IMR-90 (cell line): ENCODE measurements around the gene DNAH3. TPM values are rescaled to one million over a fixed set of nuclear protein-coding genes. Genes with fewer than 3 reads are reported as not detected.
"Not testable (repeated sequence)": the region's sequence is repeated elsewhere in the genome, so short reads cannot be mapped to it uniquely, and the experiment has no call there.

Source experiments
- ATAC-seq: fragments of 200-7000 bp; cut with Tn5 transposase; 2 replicates; pipeline ENCODE4 v1.9.1; 2020; ENCODE audit warnings: low read depth, mild to moderate bottlenecking, moderate library complexity
- BruUV-seq: library from RNA; stranded (reverse); fragments of 400-500 nt; replicated peaks from 2 replicates; lab custom pipeline; 2021; lab: Mats Ljungman, UMichigan
- CTCF ChIA-PET: fragments of 300-600 bp; formaldehyde crosslinking; extraction: SDS; loops from one replicate; lab custom pipeline; 2021; ENCODE audit warnings: antibody characterized with exemption; lab: Yijun Ruan, JAX
- POLR2A ChIA-PET: fragments of 300-600 bp; sonication (Branson Sonifier 250); formaldehyde crosslinking; loops from one replicate; lab custom pipeline; 2022; ENCODE audit warnings: antibody characterized with exemption; ENCODE audit not compliant: unreplicated experiment; lab: Charles Lee
- DNase-seq: peaks from one replicate; pipeline ENCODE4 v3.0.0; 2013
- H2AFZ ChIP-seq: replicated peaks from 2 replicates; pipeline ENCODE3; 2013; ENCODE audit warnings: low read length, mild to moderate bottlenecking; ENCODE audit not compliant: poor library complexity
- H2AK5ac ChIP-seq: 2 replicates; pipeline ENCODE4 v1.6.1; 2013; ENCODE audit warnings: low read depth, low read length, inconsistent platforms
- H2AK9ac ChIP-seq: replicated peaks from 2 replicates; pipeline ENCODE3; 2013; ENCODE audit warnings: mild to moderate bottlenecking, low read depth, low read length, moderate library complexity; ENCODE audit not compliant: poor library complexity
- H2BK120ac ChIP-seq: 2 replicates; pipeline ENCODE4 v1.6.1; 2013; ENCODE audit warnings: low read depth, low read length, inconsistent platforms
- H2BK15ac ChIP-seq: 3 replicates; pipeline ENCODE4 v1.6.1; 2013; ENCODE audit warnings: low read depth, low read length, inconsistent platforms
- H2BK20ac ChIP-seq: 2 replicates; pipeline ENCODE4 v1.6.1; 2013; ENCODE audit warnings: low read depth, mild to moderate bottlenecking, inconsistent platforms, low read length, moderate library complexity
- H2BK5ac ChIP-seq: 2 replicates; pipeline ENCODE4 v1.6.1; 2013; ENCODE audit warnings: mild to moderate bottlenecking, low read depth, low read length, inconsistent platforms; ENCODE audit not compliant: poor library complexity, severe bottlenecking
- H3K14ac ChIP-seq: replicated peaks from 2 replicates; pipeline ENCODE4 v1.6.1; 2013; ENCODE audit warnings: low read depth, low read length, inconsistent platforms
- H3K18ac ChIP-seq: 2 replicates; pipeline ENCODE4 v1.6.1; 2013; ENCODE audit warnings: low read depth, low read length, control low read depth
- H3K23ac ChIP-seq: 2 replicates; pipeline ENCODE4 v1.6.1; 2013; ENCODE audit warnings: low read depth, low read length, inconsistent platforms
- H3K27ac ChIP-seq: 2 replicates; pipeline ENCODE4 v1.5.1; 2013; ENCODE audit warnings: mild to moderate bottlenecking, control low read depth, low read length; ENCODE audit not compliant: insufficient read depth
- H3K27me3 ChIP-seq: 2 replicates; pipeline ENCODE4 v1.6.1; 2013; ENCODE audit warnings: low read length; ENCODE audit not compliant: control insufficient read depth, insufficient read depth
- H3K36me3 ChIP-seq: 2 replicates; pipeline ENCODE4 v1.6.1; 2013; ENCODE audit warnings: low read length, mixed read lengths; ENCODE audit not compliant: control insufficient read depth, insufficient read depth
- H3K4ac ChIP-seq: 2 replicates; pipeline ENCODE4 v1.6.1; 2013; ENCODE audit warnings: low read depth, low read length, inconsistent platforms
- H3K4me1 ChIP-seq: 2 replicates; pipeline ENCODE4 v1.6.1; 2013; ENCODE audit warnings: low read length, mixed read lengths; ENCODE audit not compliant: control insufficient read depth, insufficient read depth
- H3K4me2 ChIP-seq: 2 replicates; pipeline ENCODE4 v1.6.1; 2013; ENCODE audit warnings: low read depth, mild to moderate bottlenecking, control low read depth, low read length, moderate library complexity
- H3K4me3 ChIP-seq: 2 replicates; pipeline ENCODE4 v1.5.1; 2013; ENCODE audit warnings: low read depth, mild to moderate bottlenecking, control low read depth, low read length, moderate library complexity; ENCODE audit not compliant: insufficient read depth
- H3K56ac ChIP-seq: 2 replicates; pipeline ENCODE4 v1.6.1; 2013; ENCODE audit warnings: low read length, inconsistent platforms; ENCODE audit not compliant: insufficient read depth; ENCODE audit errors: extremely low read depth
- H3K79me1 ChIP-seq, 2 experiments: 2 replicates each; pipeline ENCODE4 v1.6.1; 2013; ENCODE audit warnings: low read length in 2 of 2, inconsistent platforms in 1 of 2, low read depth in 1 of 2
- H3K9ac ChIP-seq: 2 replicates; pipeline ENCODE4 v1.6.1; 2013; ENCODE audit warnings: low read depth, low read length, control low read depth
- H3K9me1 ChIP-seq: 2 replicates; pipeline ENCODE4 v1.6.1; 2013; ENCODE audit warnings: low read length, inconsistent platforms; ENCODE audit not compliant: insufficient read depth
- H3K9me3 ChIP-seq: 2 replicates; pipeline ENCODE4 v1.6.1; 2013; ENCODE audit warnings: low read length; ENCODE audit not compliant: control insufficient read depth, insufficient read depth
- H4K20me1 ChIP-seq: 2 replicates; pipeline ENCODE4 v1.6.1; 2013; ENCODE audit warnings: low read length, inconsistent platforms; ENCODE audit not compliant: insufficient read depth
- H4K5ac ChIP-seq: 2 replicates; pipeline ENCODE4 v1.6.1; 2013; ENCODE audit warnings: mild to moderate bottlenecking, low read depth, low read length, control low read depth
- H4K8ac ChIP-seq, 2 experiments: 2 replicates each; pipeline ENCODE4 v1.6.1; 2013; ENCODE audit warnings: low read depth in 2 of 2, low read length in 2 of 2, control low read depth in 1 of 2, inconsistent platforms in 1 of 2
- H4K91ac ChIP-seq: 2 replicates; pipeline ENCODE4 v1.6.1; 2013; ENCODE audit warnings: low read depth, low read length, inconsistent platforms; ENCODE audit not compliant: insufficient read depth
- CHD1 ChIP-seq: IDR thresholded peaks from 2 replicates; pipeline ENCODE4 v1.6.1; 2012; ENCODE audit warnings: low read depth, low read length, improper control_type of control experiment
- ELK1 ChIP-seq: fragments of 150-350 bp; IDR thresholded peaks from 2 replicates; pipeline ENCODE4 v1.6.1; 2016; ENCODE audit warnings: low read depth, mild to moderate bottlenecking, low read length, moderate library complexity, borderline replicate concordance
- MAFK ChIP-seq: IDR thresholded peaks from 2 replicates; pipeline ENCODE4 v1.6.1; 2012; ENCODE audit warnings: low read depth, low read length, improper control_type of control experiment
- MXI1 ChIP-seq: IDR thresholded peaks from 2 replicates; pipeline ENCODE4 v1.6.1; 2012; ENCODE audit warnings: low read depth, mild to moderate bottlenecking, low read length, moderate library complexity, borderline replicate concordance
- RCOR1 ChIP-seq: IDR thresholded peaks from 2 replicates; pipeline ENCODE4 v1.6.1; 2012; ENCODE audit warnings: mild to moderate bottlenecking, low read length, improper control_type of control experiment; ENCODE audit not compliant: insufficient replicate concordance
- RFX5 ChIP-seq: IDR thresholded peaks from 2 replicates; pipeline ENCODE4 v1.8.0; 2012; ENCODE audit warnings: low read depth, mild to moderate bottlenecking, low read length, moderate library complexity
- WGBS, 2 experiments: methylation state at CpG; one replicate each; pipeline versions ENCODE4 v1.1.5 to v1.1.7; 2013; ENCODE audit warnings: missing lambda C conversion rate in 2 of 2; ENCODE audit not compliant: insufficient read length in 1 of 2; ENCODE audit errors: extremely low coverage in 2 of 2; 5-methylcytosine and 5-hydroxymethylcytosine counted together
- dilution Hi-C: fragments of 300-500 bp; cut with HindIII; formaldehyde crosslinking; loops from one replicate; pipeline ENCODE4 v1.14.3; 2018; ENCODE audit warnings: low sequenced_read_pairs; ENCODE audit not compliant: unreplicated experiment
- in situ Hi-C: fragments of 300-500 bp; cut with MboI; formaldehyde crosslinking; loops from 3 replicates; pipeline ENCODE4 v1.14.3; 2019; ENCODE audit warnings: low sequenced_read_pairs, inconsistent platforms, mixed read lengths
- intact Hi-C: fragments of 100-400 bp; cut with micrococcal nuclease; formaldehyde crosslinking; loops from 2 replicates; pipeline ENCODE4 v1.10.0; 2022
- polyA plus RNA-seq, 3 experiments: library from polyadenylated mRNA; depleted of rRNA; stranded (reverse); fragments of >200 nt; gene quantifications; 2 replicates each; pipeline ENCODE4 v1.2.3, GENCODE V29; 2012; ENCODE audit warnings: low replicate concordance in 1 of 3
- total RNA-seq: library from RNA; depleted of rRNA; stranded (reverse); fragments of >200 nt; gene quantifications from 2 replicates; pipeline ENCODE4 v1.2.3, GENCODE V29; 2012

DNAH3 gene
- total and polyA plus RNA-seq, 2 of the 4 experiments (the other 2 are of a cell fraction) = not detected

DNA sequence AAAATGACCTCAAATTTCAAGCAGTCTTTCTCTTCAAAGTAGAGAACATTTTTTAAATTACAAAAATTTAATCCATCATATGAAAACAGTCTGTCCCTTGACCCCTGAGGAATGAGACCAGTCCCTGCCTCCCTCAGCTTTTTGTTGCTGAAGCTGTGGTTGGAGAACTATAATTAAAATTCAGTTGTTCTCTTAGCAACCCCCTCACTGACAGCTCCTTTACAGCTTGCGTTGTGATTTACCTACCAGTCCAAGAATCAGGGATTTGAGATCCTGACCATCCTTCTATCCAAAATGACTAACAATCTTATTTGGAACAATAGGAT lies 220.3 kb downstream of the DNAH3 start:
- ATAC-seq (no peak), DNase-seq (no peak)
- H2BK120ac ChIP-seq = no peak overlapping the region
- H4K8ac ChIP-seq = no peak overlapping the region
- H3K9me3 ChIP-seq = no peaks in the 10 kb centered on the region
- no peaks in the 10 kb centered on the region for H4K20me1 ChIP-seq
- in situ Hi-C loops = no loop called here
- H3K14ac ChIP-seq = no peak overlapping the region
- no peak overlapping the region for H3K56ac ChIP-seq
- no peak overlapping the region for H3K27ac ChIP-seq
- H2BK5ac ChIP-seq = no peak overlapping the region
- no peak overlapping the region for H3K4me2 ChIP-seq
- H3K9me1 ChIP-seq = no peaks in the 10 kb centered on the region
- no peak overlapping the region for H2AFZ ChIP-seq
- H3K4ac ChIP-seq = no peak overlapping the region
- H3K4me3 ChIP-seq = no peak overlapping the region
- H3K23ac ChIP-seq = no peak overlapping the region
- no peak for TF ChIP-seq RFX5
- no peak for TF ChIP-seq MAFK
- TF ChIP-seq CHD1 = no peak
- no peak for TF ChIP-seq RCOR1
- TF ChIP-seq MXI1 = no peak
- no peak for TF ChIP-seq ELK1
- intact Hi-C loops = no loop called here
- no peak overlapping the region for H2BK15ac ChIP-seq
- H3K79me1 ChIP-seq = no peaks in the 10 kb centered on the region
- H3K9ac ChIP-seq = no peak overlapping the region
- ChIA-PET CTCF (no interaction called here), POLR2A (no interaction called here)
- dilution Hi-C loops = no loop called here
- H2AK5ac ChIP-seq = no peak overlapping the region
- H3K27me3 ChIP-seq = no peaks in the 10 kb centered on the region
- H4K91ac ChIP-seq = no peak overlapping the region
- no peaks in the 10 kb centered on the region for H3K36me3 ChIP-seq
- no peak overlapping the region for H4K5ac ChIP-seq
- BruUV-seq = no TSS peak
- no peak overlapping the region for H3K18ac ChIP-seq
- 100% methylated on average over 1 of the region's 1 CpG; no CpG with 5 or more reads in 1 of the 2 experiments for WGBS, 2 experiments
- no peak overlapping the region for H2AK9ac ChIP-seq
- no peaks in the 10 kb centered on the region; the same call in 1 of the 2 replicates for H3K4me1 ChIP-seq
- no peak overlapping the region for H2BK20ac ChIP-seq

- H3K79me1 ChIP-seq, POLR2A ChIA-PET, H2BK20ac ChIP-seq, H2BK5ac ChIP-seq, H2BK15ac ChIP-seq, H2AK5ac ChIP-seq, H4K8ac ChIP-seq, in situ Hi-C loops, H3K4me3 ChIP-seq, BruUV-seq, H2AK9ac ChIP-seq, ATAC-seq, H3K4ac ChIP-seq, DNase-seq, H3K4me2 ChIP-seq, H3K4me1 ChIP-seq, H4K91ac ChIP-seq, H3K23ac ChIP-seq, H3K14ac ChIP-seq, H3K9me3 ChIP-seq, H3K27ac ChIP-seq, CTCF ChIA-PET, H3K27me3 ChIP-seq, H3K56ac ChIP-seq, H3K9ac ChIP-seq, H3K18ac ChIP-seq, H2BK120ac ChIP-seq, dilution Hi-C loops, intact Hi-C loops, H3K36me3 ChIP-seq, H2AFZ ChIP-seq, H3K9me1 ChIP-seq, H4K20me1 ChIP-seq, H4K5ac ChIP-seq: not testable (repeated sequence)
- no CpG with 5 or more reads among the region's 10 CpGs for WGBS, 2 experiments
Observed at GRCh38 chr16:20929676-20930364, 220.8 kb downstream of the DNAH3 start.
